GM10266 (cell line): ENCODE results near the gene CLASP1.
"Not testable (repeated sequence)": the region's sequence is repeated elsewhere in the genome, so short reads cannot be mapped to it uniquely, and the experiment has no call there.

Experiments used
- DNase-seq: peaks from one replicate; pipeline ENCODE4 v3.0.0; 2012; ENCODE audit errors: extremely low spot score
- CTCF ChIP-seq: IDR thresholded peaks from 2 replicates; pipeline ENCODE4 v1.5.1; 2012; ENCODE audit warnings: mild to moderate bottlenecking, low read depth; ENCODE audit not compliant: control insufficient read depth, insufficient read depth; ENCODE audit errors: missing control alignments

The CLASP1 gene

GRCh38 chr2:121562269-121563176 is 86.7 kb downstream of the CLASP1 start:
- TF ChIP-seq CTCF, result no peak
- DNase-seq, result no peak

- TF ChIP-seq CTCF, result no peak
- no peak for DNase-seq
Measured at GRCh38 chr2:121561617-121562268, 87.5 kb downstream of the CLASP1 start.

- TF ChIP-seq CTCF, result no peak
- no peak for DNase-seq
Measured at GRCh38 chr2:121558329-121558728, 90.9 kb downstream of the CLASP1 start.

- no peak for TF ChIP-seq CTCF
- no peak for DNase-seq
Measured at GRCh38 chr2:121555008-121555407, 94.3 kb downstream of the CLASP1 start.

- not testable (repeated sequence) for DNase-seq
Measured at GRCh38 chr2:121552477-121553180, 96.6 kb downstream of the CLASP1 start.

GRCh38 chr2:121550669-121551068 is 98.6 kb downstream of the CLASP1 start:
- no peak for TF ChIP-seq CTCF
- no peak for DNase-seq

- no peak for TF ChIP-seq CTCF
- no peak for DNase-seq
Measured at GRCh38 chr2:121547646-121548045, 101.6 kb downstream of the CLASP1 start.
